ENCODE results near the gene PCMT1.
A peak's percentile ranks its signal among the peaks of the same experiment; 100 is the strongest.
"Not testable (repeated sequence)": the region's sequence is repeated elsewhere in the genome, so short reads cannot be mapped to it uniquely, and the experiment has no call there.

PCMT1 gene

DNA sequence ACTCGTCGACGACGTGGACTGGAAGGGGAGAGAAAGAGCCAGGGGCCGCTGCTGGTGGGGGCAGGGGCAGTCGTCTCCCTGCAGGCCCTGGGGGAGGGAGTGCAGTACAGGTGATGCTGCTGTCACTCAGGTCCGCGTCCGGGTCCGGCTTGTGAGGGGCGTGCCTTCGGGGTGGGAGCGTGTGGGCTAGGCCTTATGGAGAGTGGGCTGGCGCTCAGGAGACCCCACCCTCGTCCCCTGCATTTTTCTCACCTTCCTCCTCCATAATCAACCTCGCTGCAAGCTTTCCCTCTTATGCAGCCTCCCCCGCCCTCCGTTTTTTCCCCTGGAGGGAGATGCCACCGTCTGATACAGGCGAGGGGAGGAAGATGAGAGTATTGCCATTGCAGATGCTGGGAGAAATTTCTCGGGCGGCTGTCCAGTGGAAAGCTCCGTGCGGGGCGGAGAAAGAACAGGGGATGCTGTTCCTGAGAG is 632 bp downstream of the PCMT1 start:
- DNase-seq (ENCODE audit: low read depth in 2 of 2): peak; percentile 19 to 21

DNA sequence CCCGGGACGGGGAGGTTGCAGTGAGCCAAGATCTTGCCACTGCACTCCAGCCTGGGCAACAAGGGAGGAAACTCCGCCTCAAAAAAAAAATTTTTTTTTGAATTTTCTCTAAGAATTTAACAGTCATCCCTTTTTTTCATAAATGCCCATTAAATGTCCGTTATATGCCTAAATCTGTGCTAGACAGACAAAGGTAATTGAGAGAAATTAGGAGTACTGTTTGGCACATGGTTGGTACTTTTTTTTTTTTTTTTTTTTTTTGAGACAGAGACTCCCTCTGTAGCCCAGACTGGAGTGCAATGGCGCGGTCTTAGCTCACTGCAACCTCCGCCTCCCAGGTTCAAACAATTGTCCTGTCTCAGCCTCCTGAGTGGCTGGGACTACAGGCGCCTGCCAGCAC is 1.7 kb downstream of the PCMT1 start:
- DNase-seq (ENCODE audit: low read depth in 2 of 2): no peak

DNA sequence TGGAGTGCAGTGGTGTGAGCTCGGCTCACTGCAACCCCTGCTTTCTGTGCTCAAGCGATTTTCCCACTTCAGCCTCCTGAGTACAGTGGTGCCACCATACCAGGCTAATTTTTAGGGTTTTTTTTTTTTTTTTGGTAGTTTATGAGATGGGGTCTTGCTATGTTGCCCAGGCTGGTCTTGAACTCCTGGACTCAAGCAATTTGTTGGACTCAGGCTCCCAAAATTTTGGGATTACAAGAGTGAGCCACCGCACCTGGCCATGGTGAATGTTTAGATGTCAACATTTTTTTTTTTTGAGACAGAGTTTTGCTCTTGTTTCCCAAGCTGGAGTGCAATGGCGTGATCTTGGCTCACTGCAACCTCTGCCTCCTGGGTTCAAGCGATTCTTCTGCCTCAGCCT is 2.4 kb downstream of the PCMT1 start:
- not testable (repeated sequence) for DNase-seq (ENCODE audit: low read depth in 2 of 2)

DNA sequence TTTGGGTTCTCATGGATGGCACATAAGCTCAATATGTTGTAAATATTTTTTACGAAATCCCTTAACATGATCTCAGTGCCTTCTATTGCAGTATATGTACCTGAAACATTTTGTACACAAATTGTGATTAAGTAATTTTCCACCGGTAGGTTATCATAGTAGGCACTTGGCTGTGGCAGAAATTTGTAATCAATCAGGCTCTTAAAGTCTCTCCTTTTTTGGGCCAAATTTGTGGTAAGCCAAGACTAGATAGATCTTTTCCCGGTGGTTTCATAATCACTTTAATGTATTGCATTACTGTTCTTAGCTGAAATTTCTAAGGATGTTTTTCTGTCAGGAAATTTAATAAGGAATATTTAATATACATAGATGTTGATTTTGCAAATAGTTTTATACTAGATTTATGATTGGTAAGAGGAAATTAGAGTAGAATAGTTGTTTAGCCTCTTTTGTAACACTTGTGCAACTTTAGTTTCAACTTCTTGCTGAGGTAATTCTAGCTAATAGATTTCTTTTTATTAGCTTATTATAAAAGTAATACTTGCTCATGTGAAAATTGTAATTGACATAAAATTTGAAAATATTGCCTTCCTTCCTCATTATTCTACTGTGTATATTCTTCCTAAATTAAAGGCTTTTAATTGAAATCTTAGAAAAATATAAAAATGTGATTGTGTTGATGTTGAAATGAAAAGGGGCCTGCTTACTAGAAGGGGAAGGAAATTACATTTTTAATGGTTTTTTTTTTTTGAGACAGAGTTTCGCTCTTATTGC is 3.2 kb downstream of the PCMT1 start:
- DNase-seq (ENCODE audit: low read depth in 2 of 2): no peak

DNA sequence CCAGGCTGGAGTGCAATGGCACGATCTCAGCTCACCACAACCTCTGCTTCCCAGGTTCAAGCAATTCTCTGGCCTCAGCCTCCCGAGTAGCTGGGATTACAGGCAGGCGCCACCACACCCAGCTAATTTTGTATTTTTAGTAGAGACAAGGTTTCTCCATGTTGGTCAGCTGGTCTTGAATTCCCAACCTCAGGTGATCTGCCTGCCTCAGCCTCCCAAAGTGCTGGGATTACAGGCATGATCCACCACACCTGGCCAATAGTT is 3.8 kb downstream of the PCMT1 start:
- DNase-seq (ENCODE audit: low read depth in 2 of 2): not testable (repeated sequence)

- DNase-seq (ENCODE audit: low read depth in 2 of 2): no peak
Observed at GRCh38 chr6:149754548-149754947, 5.0 kb downstream of the PCMT1 start.

DNA sequence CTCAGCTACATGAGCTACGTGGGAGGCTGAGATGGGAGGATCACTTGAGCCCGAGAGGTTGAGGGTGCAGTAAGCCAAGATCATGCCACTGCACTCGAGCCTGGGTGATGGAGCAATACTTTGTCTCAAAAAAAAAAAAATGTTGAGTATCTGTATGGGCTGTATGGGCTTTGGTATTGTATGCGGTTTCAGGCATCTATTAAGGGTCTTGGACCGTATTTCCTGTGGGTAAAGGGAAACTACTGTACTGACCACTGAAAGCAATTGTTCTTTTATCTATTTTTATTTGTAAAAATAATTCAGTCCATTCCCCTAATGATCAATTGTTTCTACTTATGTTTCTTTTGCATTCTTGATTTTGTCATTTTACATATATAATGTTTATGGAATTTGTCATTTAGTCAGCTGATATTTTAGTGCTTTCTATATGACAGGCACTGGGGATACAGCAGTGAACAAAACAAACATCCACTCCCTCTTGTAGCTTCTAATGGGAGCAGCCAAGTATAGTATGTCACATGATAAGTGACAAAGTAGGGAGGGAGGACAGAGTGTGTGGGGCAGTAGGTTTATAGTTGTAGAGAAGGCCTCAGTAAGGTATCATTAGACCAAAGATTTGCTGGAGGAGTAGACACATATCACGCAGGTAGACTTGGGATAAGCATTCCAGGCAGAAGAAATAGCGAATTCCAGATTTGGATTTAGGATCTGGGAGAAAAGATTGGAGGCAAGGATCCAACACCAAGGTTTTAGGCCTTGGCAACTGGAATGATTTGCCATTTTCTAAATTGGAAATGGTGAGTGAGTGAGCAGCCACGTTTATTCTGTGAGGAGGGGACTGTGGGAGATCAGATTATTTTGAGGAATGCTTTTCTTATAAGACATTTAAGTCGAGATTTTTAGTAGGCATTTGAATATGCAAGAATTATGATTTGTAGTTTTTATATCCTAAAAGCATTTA is 6.0 kb downstream of the PCMT1 start:
- no peak for DNase-seq (ENCODE audit: low read depth in 2 of 2)

- DNase-seq (ENCODE audit: low read depth in 2 of 2): no peak
Observed at GRCh38 chr6:149756261-149756636, 6.7 kb downstream of the PCMT1 start.

DNA sequence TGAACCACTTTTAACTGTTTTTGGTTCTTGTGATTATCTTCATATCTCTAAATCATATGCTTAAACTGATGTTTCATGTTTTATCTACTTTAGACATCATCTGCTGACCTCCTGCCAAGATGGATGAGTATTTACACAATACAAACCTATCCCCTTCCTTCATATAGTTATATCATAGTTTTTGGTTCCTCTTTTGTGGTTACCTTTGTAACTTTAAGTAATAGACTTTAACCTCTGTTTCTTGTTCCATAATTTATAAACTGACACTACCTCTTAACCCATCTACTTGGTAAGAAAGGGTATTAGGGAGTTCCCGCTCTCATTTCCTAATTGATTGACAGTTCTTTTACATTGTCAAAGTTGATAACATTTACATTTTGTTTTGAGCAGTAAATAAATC is 11.9 kb downstream of the PCMT1 start:
- no peak for DNase-seq (ENCODE audit: low read depth in 2 of 2)

GRCh38 chr6:149763866-149764265 is 14.3 kb downstream of the PCMT1 start:
- no peak for DNase-seq (ENCODE audit: low read depth in 2 of 2)

DNA sequence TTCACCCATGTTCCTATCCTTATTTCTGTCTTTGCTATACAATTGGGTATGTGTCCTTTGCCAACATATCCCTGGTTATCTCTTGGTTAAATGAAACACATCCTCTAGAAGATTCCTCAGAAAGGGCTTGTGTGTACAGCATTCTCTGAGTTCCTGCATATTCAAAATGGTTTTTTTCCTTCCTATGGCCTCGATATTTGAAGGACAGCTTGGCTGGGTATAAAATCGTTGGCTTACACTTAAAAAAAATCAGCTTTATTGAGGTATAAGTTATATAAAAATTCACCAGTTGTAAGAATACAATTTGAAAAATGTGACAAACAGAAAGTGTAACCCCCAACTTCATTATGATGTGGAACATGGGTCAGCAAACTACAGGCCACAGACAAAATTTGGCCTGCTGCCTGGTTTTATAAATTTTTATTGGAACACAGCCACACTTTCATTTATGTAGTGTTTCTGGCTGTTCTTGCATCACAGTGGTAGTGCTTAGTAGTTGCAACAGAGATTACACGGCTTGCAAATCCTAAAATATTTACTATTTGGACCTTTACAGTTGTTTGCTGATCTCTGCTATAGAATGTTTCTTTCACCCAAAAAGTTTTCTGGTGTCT is 16.7 kb downstream of the PCMT1 start:
- DNase-seq (ENCODE audit: low read depth in 2 of 2): no peak

DNA sequence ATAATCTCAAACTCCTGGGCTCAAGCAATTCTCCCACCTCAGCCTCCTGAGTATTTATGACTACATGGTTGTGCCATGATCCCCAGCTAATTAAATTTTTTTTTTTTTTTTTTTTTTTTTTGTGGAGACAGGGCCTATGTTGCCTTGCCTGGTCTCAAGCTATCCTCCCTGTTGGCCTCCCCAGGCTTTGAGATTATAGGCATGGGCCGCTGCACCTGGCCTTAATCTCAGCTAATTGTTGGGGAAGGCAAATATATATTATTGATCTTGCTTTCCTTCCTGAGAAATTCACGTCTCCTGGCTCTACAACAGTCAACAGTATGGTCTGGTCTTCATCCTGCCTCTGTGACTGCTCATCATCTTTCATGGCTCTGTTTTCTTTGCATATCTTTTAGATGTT is 20.1 kb downstream of the PCMT1 start:
- no peak for DNase-seq (ENCODE audit: low read depth in 2 of 2)

GRCh38 chr6:149771185-149771584 is 21.6 kb downstream of the PCMT1 start:
- DNase-seq (ENCODE audit: low read depth in 2 of 2): no peak

- DNase-seq (ENCODE audit: low read depth in 2 of 2): no peak
Observed at GRCh38 chr6:149771925-149772324, 22.4 kb downstream of the PCMT1 start.

- no peak for DNase-seq (ENCODE audit: low read depth in 2 of 2)
Observed at GRCh38 chr6:149777624-149778023, 28.1 kb downstream of the PCMT1 start.

DNA sequence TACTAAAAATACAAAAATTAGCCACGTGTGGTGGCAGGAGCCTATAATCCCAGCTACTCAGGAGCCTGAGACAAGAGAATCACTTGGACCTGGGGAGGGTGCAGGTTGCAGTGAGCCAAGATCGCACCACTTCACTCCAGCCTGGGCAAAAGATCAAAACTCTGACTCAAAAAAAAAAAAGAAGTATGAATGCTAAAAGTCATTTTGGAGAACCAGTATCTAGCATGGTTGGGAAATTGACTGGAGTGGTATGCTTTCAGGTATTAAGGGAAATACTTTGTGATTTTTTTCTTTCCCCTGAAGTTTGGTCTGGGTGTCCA is 30.1 kb downstream of the PCMT1 start:
- no peak for DNase-seq (ENCODE audit: low read depth in 2 of 2)

DNA sequence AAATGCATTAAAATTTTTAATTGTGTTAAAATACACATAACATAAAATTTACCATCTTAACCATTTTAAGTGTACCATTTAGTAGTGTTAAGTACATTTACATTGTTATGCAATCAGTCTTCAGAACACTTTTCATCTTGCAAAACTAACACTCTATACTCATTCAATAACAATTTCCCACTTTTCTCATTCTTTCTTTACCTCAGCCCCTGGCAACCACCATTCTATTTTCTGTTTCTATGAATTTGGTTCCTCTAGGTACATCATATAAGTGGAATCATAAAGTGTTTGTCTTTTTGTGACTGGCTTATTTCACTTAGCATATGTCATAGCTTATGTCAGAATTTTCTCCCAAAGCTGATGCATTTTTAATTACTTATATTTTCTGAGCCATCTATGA is 32.2 kb downstream of the PCMT1 start:
- DNase-seq (ENCODE audit: low read depth in 2 of 2): no peak

DNA sequence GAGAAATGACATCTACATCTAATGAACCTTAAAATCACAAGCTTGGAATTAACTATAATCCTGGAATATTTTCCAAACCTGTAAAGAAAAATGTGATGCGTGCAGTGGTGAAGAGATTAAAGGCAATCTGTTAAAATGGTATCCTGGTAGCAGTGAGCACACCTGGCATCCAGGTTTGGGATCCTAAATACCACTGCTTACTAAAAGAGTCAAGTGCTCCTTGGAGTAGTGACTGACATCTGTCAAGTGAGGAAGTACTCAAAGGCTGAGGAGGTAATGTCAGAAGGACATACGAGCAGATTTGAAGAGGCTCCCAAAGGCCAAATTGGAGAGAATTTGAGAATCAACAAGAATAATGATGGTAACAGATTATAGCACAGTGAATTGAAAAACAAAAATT is 32.8 kb downstream of the PCMT1 start:
- DNase-seq (ENCODE audit: low read depth in 2 of 2): no peak

- DNase-seq (ENCODE audit: low read depth in 2 of 2): no peak
Observed at GRCh38 chr6:149783551-149783950, 34.0 kb downstream of the PCMT1 start.

GRCh38 chr6:149806127-149806526 is 56.6 kb downstream of the PCMT1 start:
- no peak for DNase-seq (ENCODE audit: low read depth in 2 of 2)

DNA sequence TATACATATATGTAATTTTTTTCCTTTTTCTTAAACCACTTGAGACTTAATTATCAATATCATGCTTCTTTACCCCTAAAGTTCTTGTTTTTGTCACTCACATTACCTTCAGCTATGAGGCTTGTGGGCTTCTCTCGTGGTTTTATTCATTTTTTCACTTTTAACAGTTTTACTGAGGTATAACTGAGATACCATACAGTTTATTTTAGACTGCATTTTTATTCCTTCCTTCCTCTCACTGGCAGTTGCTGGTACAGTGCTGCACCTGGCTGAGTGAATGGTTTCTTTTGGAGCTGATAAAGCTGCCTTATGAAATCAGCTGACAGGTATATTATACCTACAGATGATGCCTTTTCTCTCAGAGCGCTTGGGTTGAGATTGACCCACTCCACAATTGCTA is 60.3 kb downstream of the PCMT1 start:
- no peak for DNase-seq (ENCODE audit: low read depth in 2 of 2)

- DNase-seq (ENCODE audit: low read depth in 2 of 2): no peak
Observed at GRCh38 chr6:149813351-149813750, 63.8 kb downstream of the PCMT1 start.

DNA sequence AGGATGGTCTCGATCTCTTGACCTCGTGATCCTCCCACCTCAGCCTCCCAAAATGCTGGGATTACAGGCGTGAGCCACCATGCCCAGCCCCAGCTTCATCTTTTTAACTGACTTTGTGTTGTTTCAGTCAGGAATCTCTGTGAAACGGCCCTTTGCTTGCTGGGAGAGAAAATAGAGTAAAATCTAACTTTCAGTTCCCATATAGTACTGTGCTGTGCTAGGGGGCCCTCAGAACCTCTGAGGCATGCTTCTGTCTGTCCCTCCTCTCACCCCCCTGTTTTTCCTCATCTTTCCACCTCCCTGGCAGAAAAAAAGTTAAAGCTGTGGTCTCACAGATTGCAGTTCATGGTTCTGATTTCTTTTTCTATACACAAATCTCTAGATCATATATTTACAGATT is 66.2 kb downstream of the PCMT1 start:
- no peak for DNase-seq (ENCODE audit: low read depth in 2 of 2)

All from activated CD8-positive, alpha-beta memory T cell treated with anti-CD3 and anti-CD28 coated beads for 4 hours (primary cell).